ENCODE data around the gene FAM13A.
A peak's percentile ranks its signal among the peaks of the same experiment; 100 is the strongest.

FAM13A gene

GRCh38 chr4:89056292-89056952 is 563 bp downstream of the FAM13A start:
- Mint-ChIP-seq H3K27me3 (peaks cover 25% of the 10 kb centered on the region), H3K27ac (peak overlapping the region in 1 of 2 donors; percentile 14)

GRCh38 chr4:89055157-89056080 is 1.6 kb downstream of the FAM13A start:
- H3K4me3 Mint-ChIP-seq, result no peak overlapping the region
- H3K27ac Mint-ChIP-seq, result no peak overlapping the region
- ATAC-seq (peak; percentile 67), DNase-seq (no peak)
- H3K4me1 Mint-ChIP-seq, result peaks cover 34% of the 10 kb centered on the region
- H3K27me3 Mint-ChIP-seq, result peaks cover 25% of the 10 kb centered on the region
- peaks cover under 1 to 11% of the 10 kb centered on the region in 2 donors for H3K9me3 Mint-ChIP-seq

More at GRCh38 chr4:89056292-89056952, 563 bp downstream of the FAM13A start:
- ATAC-seq (no peak), DNase-seq (no peak)
- peak overlapping the region; percentile 43 for H3K4me3 Mint-ChIP-seq
- H3K4me1 Mint-ChIP-seq, result peaks cover 34% of the 10 kb centered on the region
- H3K9me3 Mint-ChIP-seq, result peaks cover 6 to 20% of the 10 kb centered on the region in 2 donors

GRCh38 chr4:89054627-89055026 is 2.4 kb downstream of the FAM13A start:
- peaks cover 25% of the 10 kb centered on the region for H3K27me3 Mint-ChIP-seq

GRCh38 chr4:89049853-89050252 is 7.1 kb downstream of the FAM13A start:
- Mint-ChIP-seq H3K27ac (peak overlapping the region in 1 of 2 donors; percentile 19), H3K4me3 (no peak overlapping the region), H3K27me3 (peaks cover 22% of the 10 kb centered on the region), H3K9me3 (no peaks in the 10 kb centered on the region), H3K4me1 (peaks cover 5% of the 10 kb centered on the region)
- DNase-seq (no peak), ATAC-seq (no peak)

More at GRCh38 chr4:89054627-89055026, 2.4 kb downstream of the FAM13A start:
- no peak overlapping the region for H3K27ac Mint-ChIP-seq
- H3K4me1 Mint-ChIP-seq, result peaks cover 34% of the 10 kb centered on the region
- DNase-seq, result no peak
- no peak for ATAC-seq
- H3K9me3 Mint-ChIP-seq, result peaks cover 0 to 7% of the 10 kb centered on the region in 2 donors
- no peak overlapping the region for H3K4me3 Mint-ChIP-seq

GRCh38 chr4:89048906-89049601 is 7.9 kb downstream of the FAM13A start:
- no peaks in the 10 kb centered on the region for H3K9me3 Mint-ChIP-seq
- DNase-seq, result no peak
- H3K4me3 Mint-ChIP-seq, result no peak overlapping the region
- H3K4me1 Mint-ChIP-seq, result no peaks in the 10 kb centered on the region
- peaks cover 14% of the 10 kb centered on the region for H3K27me3 Mint-ChIP-seq
- ATAC-seq, result no peak
- no peak overlapping the region for H3K27ac Mint-ChIP-seq

- Mint-ChIP-seq H3K4me3 (no peak overlapping the region), H3K4me1 (no peaks in the 10 kb centered on the region), H3K27me3 (peaks cover 14% of the 10 kb centered on the region), H3K9me3 (no peaks in the 10 kb centered on the region), H3K27ac (peak overlapping the region in 1 of 2 donors; percentile 57)
- DNase-seq (no peak), ATAC-seq (no peak)
Measured at GRCh38 chr4:89044147-89044900, 12.7 kb downstream of the FAM13A start.

GRCh38 chr4:89042055-89042454 is 14.9 kb downstream of the FAM13A start:
- Mint-ChIP-seq H3K27ac (no peak overlapping the region), H3K27me3 (peaks cover 14% of the 10 kb centered on the region), H3K9me3 (peaks cover 0 to 8% of the 10 kb centered on the region in 2 donors), H3K4me3 (no peak overlapping the region), H3K4me1 (no peaks in the 10 kb centered on the region)
- no peak for DNase-seq
- no peak for ATAC-seq

- DNase-seq (no peak), ATAC-seq (no peak)
- Mint-ChIP-seq H3K27ac (no peak overlapping the region), H3K27me3 (peaks cover 14% of the 10 kb centered on the region), H3K4me1 (no peaks in the 10 kb centered on the region), H3K4me3 (no peak overlapping the region), H3K9me3 (peaks cover 13 to 17% of the 10 kb centered on the region in 2 donors)
Measured at GRCh38 chr4:89039730-89040338, 17.2 kb downstream of the FAM13A start.

- ATAC-seq (no peak), DNase-seq (no peak)
- Mint-ChIP-seq H3K4me3 (no peak overlapping the region), H3K27ac (no peak overlapping the region), H3K27me3 (peaks cover 7% of the 10 kb centered on the region), H3K4me1 (no peaks in the 10 kb centered on the region), H3K9me3 (peaks cover 14 to 17% of the 10 kb centered on the region in 2 donors)
Measured at GRCh38 chr4:89036535-89036934, 20.4 kb downstream of the FAM13A start.

- no peak overlapping the region for H3K4me3 Mint-ChIP-seq
- H3K27me3 Mint-ChIP-seq, result no peaks in the 10 kb centered on the region
- peaks cover 5% of the 10 kb centered on the region for H3K4me1 Mint-ChIP-seq
- peaks cover 8 to 14% of the 10 kb centered on the region in 2 donors for H3K9me3 Mint-ChIP-seq
- ATAC-seq, result no peak
- H3K27ac Mint-ChIP-seq, result no peak overlapping the region
- no peak for DNase-seq
Measured at GRCh38 chr4:89031272-89031671, 25.7 kb downstream of the FAM13A start.

- Mint-ChIP-seq H3K27ac (no peak overlapping the region), H3K4me3 (no peak overlapping the region), H3K27me3 (no peaks in the 10 kb centered on the region), H3K4me1 (peaks cover 5% of the 10 kb centered on the region), H3K9me3 (no peaks in the 10 kb centered on the region)
- DNase-seq (no peak), ATAC-seq (peak; percentile 54)
Measured at GRCh38 chr4:89029591-89029990, 27.4 kb downstream of the FAM13A start.

GRCh38 chr4:89026542-89026941 is 30.4 kb downstream of the FAM13A start:
- ATAC-seq (no peak), DNase-seq (no peak)
- Mint-ChIP-seq H3K27me3 (no peaks in the 10 kb centered on the region), H3K4me3 (no peak overlapping the region), H3K9me3 (no peaks in the 10 kb centered on the region), H3K4me1 (peaks cover 5% of the 10 kb centered on the region), H3K27ac (no peak overlapping the region)

- H3K4me3 Mint-ChIP-seq, result no peak overlapping the region
- H3K27ac Mint-ChIP-seq, result no peak overlapping the region
- ATAC-seq (peak; percentile 93), DNase-seq (peak; percentile 30 to 37)
- no peaks in the 10 kb centered on the region for H3K27me3 Mint-ChIP-seq
- H3K4me1 Mint-ChIP-seq, result no peaks in the 10 kb centered on the region
- H3K9me3 Mint-ChIP-seq, result no peaks in the 10 kb centered on the region
Measured at GRCh38 chr4:89024051-89024675, 32.8 kb downstream of the FAM13A start.

- no peaks in the 10 kb centered on the region for H3K9me3 Mint-ChIP-seq
- no peaks in the 10 kb centered on the region for H3K27me3 Mint-ChIP-seq
- DNase-seq (no peak), ATAC-seq (no peak)
- no peak overlapping the region for H3K4me3 Mint-ChIP-seq
- no peak overlapping the region for H3K27ac Mint-ChIP-seq
- H3K4me1 Mint-ChIP-seq, result no peaks in the 10 kb centered on the region
Measured at GRCh38 chr4:89023140-89023539, 33.8 kb downstream of the FAM13A start.

All from stimulated activated naive CD8-positive, alpha-beta T cell treated with anti-CD3 and anti-CD28 coated beads, Interleukin-15, amount 100 ng/mL, for 72 hours (primary cell).